K562 (cell line): ENCODE results near the gene MLX. TPM values are rescaled to one million over a fixed set of nuclear protein-coding genes. Genes with fewer than 3 reads are reported as not detected.

Experiments
- ATAC-seq: fragments of 200-7000 bp; cut with Tn5 transposase; 3 replicates; pipeline ENCODE4 v1.9.1; 2020; ENCODE audit warnings: moderate library complexity
- BruUV-seq: library from RNA; stranded (reverse); fragments of 400-500 nt; replicated peaks from 2 replicates; lab custom pipeline; 2021; lab: Mats Ljungman, UMichigan
- CTCF ChIA-PET: fragments of 300-600 bp; formaldehyde crosslinking; extraction: SDS; loops from one replicate; lab custom pipeline; 2021; ENCODE audit warnings: low intra/inter-chr PET ratio; lab: Yijun Ruan, JAX
- POLR2A ChIA-PET: fragments of 300-600, 350-650 bp; sonication (Branson Sonifier 250); formaldehyde crosslinking; extraction: SDS; loops from one replicate; lab custom pipeline; 2021; ENCODE audit warnings: antibody characterized with exemption, inconsistent platforms; lab: Yijun Ruan, JAX
- DNase-seq, 4 experiments: peaks; one replicate each; pipeline versions ENCODE4 v3.0.0 to v3.0.0-alpha.2; 2011 to 2018; ENCODE audit warnings: low spot score in 3 of 4, mixed read lengths in 3 of 4; ENCODE audit errors: extremely low read depth in 1 of 4
- FAIRE-seq: peaks from 2 replicates; lab custom pipeline; 2011; peaks lifted over from hg19 to GRCh38; lab: Jason Lieb, UNC
- H2AFZ ChIP-seq: 2 replicates; pipeline ENCODE4 v1.6.0; 2011; ENCODE audit warnings: low read depth, low read length, control low read depth, inconsistent platforms
- H3K27ac ChIP-seq: fragments of 200-600 bp; 3 replicates; pipeline ENCODE4 v1.8.0; 2011; ENCODE audit warnings: low read depth, mild to moderate bottlenecking, control low read depth, inconsistent platforms, low read length, moderate library complexity, mixed read lengths; ENCODE audit errors: extremely low read depth
- H3K27me3 ChIP-seq, 2 experiments: fragments of 300-600 bp in 1 of 2; 2 replicates in 1 of 2; 3 replicates in 1 of 2; pipeline versions ENCODE4 v1.6.0 to v1.8.0; 2011; ENCODE audit warnings: inconsistent platforms in 2 of 2, low read length in 2 of 2, mild to moderate bottlenecking in 1 of 2, mixed read lengths in 1 of 2, moderate library complexity in 1 of 2; ENCODE audit not compliant: control insufficient read depth in 2 of 2, insufficient read depth in 2 of 2
- H3K36me3 ChIP-seq: fragments of 300-600 bp; 3 replicates; pipeline ENCODE4 v1.8.0; 2011; ENCODE audit warnings: mild to moderate bottlenecking, low read length, inconsistent platforms; ENCODE audit not compliant: control insufficient read depth, insufficient read depth
- H3K4me1 ChIP-seq, 2 experiments: fragments of 200-600 bp in 1 of 2; replicated peaks in 1 of 2; 2 replicates in 1 of 2; 3 replicates in 1 of 2; pipeline versions ENCODE4 v1.5.1 to v1.8.0; 2011; ENCODE audit warnings: inconsistent platforms in 2 of 2, low read length in 2 of 2, mild to moderate bottlenecking in 1 of 2, mixed read lengths in 1 of 2, moderate library complexity in 1 of 2; ENCODE audit not compliant: control insufficient read depth in 2 of 2, insufficient read depth in 2 of 2
- H3K4me2 ChIP-seq: 2 replicates; pipeline ENCODE4 v1.6.1; 2011; ENCODE audit warnings: low read length, control low read depth, inconsistent platforms, mixed read lengths; ENCODE audit not compliant: insufficient read depth
- H3K4me3 ChIP-seq: fragments of 200-600 bp; sonication (generic), shearing (Covaris generic); 2 replicates; pipeline ENCODE4 v1.5.1; 2016; ENCODE audit warnings: control low read depth, inconsistent platforms
- H3K79me2 ChIP-seq: fragments of 200-600 bp; 3 replicates; pipeline ENCODE4 v1.8.0; 2011; ENCODE audit warnings: low read length, inconsistent platforms; ENCODE audit not compliant: control insufficient read depth, insufficient read depth
- H3K9ac ChIP-seq, 2 experiments: 2 replicates each; pipeline versions ENCODE4 v1.6.0 to v1.6.1; 2011; ENCODE audit warnings: low read depth in 2 of 2, low read length in 2 of 2, control low read depth in 1 of 2, inconsistent platforms in 1 of 2, mild to moderate bottlenecking in 1 of 2, mixed read lengths in 1 of 2; ENCODE audit not compliant: insufficient read depth in 1 of 2
- H3K9me1 ChIP-seq: one replicate; pipeline ENCODE4 v1.6.0; 2011; ENCODE audit warnings: inconsistent platforms, mild to moderate bottlenecking, low read length, moderate library complexity; ENCODE audit not compliant: control insufficient read depth, insufficient read depth
- H3K9me3 ChIP-seq: replicated peaks from 2 replicates; pipeline ENCODE4 v1.5.1; 2011; ENCODE audit warnings: low read depth, low read length, inconsistent platforms; ENCODE audit not compliant: control insufficient read depth, insufficient read depth
- H4K20me1 ChIP-seq: replicated peaks from 2 replicates; pipeline ENCODE4 v1.6.1; 2011; ENCODE audit warnings: low read length, inconsistent platforms, mixed read lengths; ENCODE audit not compliant: control insufficient read depth, insufficient read depth
- CBX3 ChIP-seq, 2 experiments: IDR thresholded peaks; 1 replicate in 1 of 2; 2 replicates in 1 of 2; pipeline ENCODE4 v1.6.1; 2012; ENCODE audit warnings: inconsistent platforms in 2 of 2, low read length in 2 of 2, borderline replicate concordance in 1 of 2, control low read depth in 1 of 2
- DEAF1 ChIP-seq: fragments of 450-650 bp; formaldehyde crosslinking; IDR thresholded peaks from 2 replicates; pipeline ENCODE4 v1.4.0; 2020; ENCODE audit warnings: mild to moderate bottlenecking, moderate library complexity
- ESRRA ChIP-seq: fragments of 450-650 bp; IDR thresholded peaks from 2 replicates; pipeline ENCODE4 v1.6.1; 2014; ENCODE audit warnings: low read depth, mild to moderate bottlenecking, moderate library complexity, borderline replicate concordance
- ETS1 ChIP-seq: conservative IDR thresholded peaks from 2 replicates; pipeline ENCODE4 v1.6.1; 2011; ENCODE audit warnings: low read depth, mild to moderate bottlenecking, low read length; ENCODE audit not compliant: control insufficient read depth
- IRF9 ChIP-seq: fragments of 450-650 bp; IDR thresholded peaks from 2 replicates; pipeline ENCODE4 v1.6.1; 2016; ENCODE audit warnings: missing biosample characterization, missing genetic modification characterization
- MAFK ChIP-seq: IDR thresholded peaks from 2 replicates; pipeline ENCODE4 v1.6.1; 2011; ENCODE audit warnings: low read length, improper control_type of control experiment
- SAP30 ChIP-seq: fragments of 200-600 bp; sonication (generic); IDR thresholded peaks from 2 replicates; pipeline ENCODE4 v1.6.1; 2012; ENCODE audit warnings: borderline replicate concordance, low read depth, mild to moderate bottlenecking, moderate library complexity, low read length, control low read depth, inconsistent platforms; ENCODE audit not compliant: insufficient read depth, poor library complexity, severe bottlenecking
- TAL1 ChIP-seq: fragments of 450-650 bp; IDR thresholded peaks from 2 replicates; pipeline ENCODE4 v1.6.1; 2016; ENCODE audit warnings: mild to moderate bottlenecking
- TCFL5 ChIP-seq: fragments of 250-450 bp; sonication (Bioruptor Pico); conservative IDR thresholded peaks from 2 replicates; pipeline ENCODE4 v1.6.1; 2021; ENCODE audit warnings: mild to moderate bottlenecking, moderate library complexity, matching md5 sums
- TEAD4 ChIP-seq, 2 experiments: sonication (generic) in 1 of 2; formaldehyde crosslinking in 1 of 2; IDR thresholded peaks; 2 replicates each; pipeline versions ENCODE4 v1.6.1 to v1.8.0; 2012 to 2022; ENCODE audit warnings: borderline replicate concordance in 1 of 2, inconsistent platforms in 1 of 2, low read length in 1 of 2, mild to moderate bottlenecking in 1 of 2, missing genetic modification reagents in 1 of 2
- TOE1 ChIP-seq, 2 experiments: fragments of 450-650 bp in 1 of 2; sonication (generic) in 1 of 2; formaldehyde crosslinking in 1 of 2; IDR thresholded peaks; 2 replicates each; pipeline versions ENCODE4 v1.7.1 to v1.8.0; 2016 to 2022; ENCODE audit warnings: borderline replicate concordance in 2 of 2, mild to moderate bottlenecking in 2 of 2, antibody characterized with exemption in 1 of 2, inconsistent platforms in 1 of 2, low read depth in 1 of 2, missing genetic modification reagents in 1 of 2, moderate library complexity in 1 of 2
- ZNF212 ChIP-seq: fragments of 450-650 bp; formaldehyde crosslinking; IDR thresholded peaks from 2 replicates; pipeline ENCODE4 v1.4.0; 2020; ENCODE audit warnings: mild to moderate bottlenecking
- ZNF431 ChIP-seq: sonication (generic); formaldehyde crosslinking; IDR thresholded peaks from 2 replicates; pipeline ENCODE4 v1.8.0; 2022; ENCODE audit warnings: mild to moderate bottlenecking, missing genetic modification reagents
- ZNF512 ChIP-seq: IDR thresholded peaks from 2 replicates; pipeline ENCODE4 v1.6.1; 2016; ENCODE audit warnings: missing genetic modification characterization, missing compliant biosample characterization
- ZNF668 ChIP-seq: fragments of 250-450 bp; sonication (Bioruptor Pico); IDR thresholded peaks from 2 replicates; pipeline ENCODE4 v1.8.0; 2022; ENCODE audit warnings: mild to moderate bottlenecking, inconsistent platforms
- WGBS: fragments of 100-300 bp; shearing (Covaris generic); methylation state at CpG from one replicate; pipeline ENCODE4 v1.1.6; 2016; ENCODE audit warnings: low coverage, mixed read lengths; ENCODE audit not compliant: insufficient coverage; ENCODE audit errors: missing lambda C conversion rate; 5-methylcytosine and 5-hydroxymethylcytosine counted together
- in situ Hi-C: fragments of 300-500 bp; cut with MboI; formaldehyde crosslinking; loops from 4 replicates; pipeline ENCODE4 v1.15.0; 2018; ENCODE audit warnings: inconsistent platforms, mixed read lengths
- intact Hi-C: fragments of 100-400 bp; cut with micrococcal nuclease; formaldehyde crosslinking; loops from 2 replicates; pipeline ENCODE4 v1.14.2; 2022
- polyA plus RNA-seq, 8 experiments: library from polyadenylated mRNA; depleted of rRNA in 4 of 8; stranded (reverse) in 5 of 8; unstranded in 3 of 8; fragments of >200 nt; fragmentation: Nextera tagmentation in 2 of 8; fragmentation: Illumina TruSeq in 1 of 8; extraction: Ambion mirVana in 2 of 8; extraction: Trizol in 1 of 8; gene quantifications; 2 replicates each; pipeline versions ENCODE4 v1.2.1 to v1.2.3, GENCODE V29; 2011 to 2014; ENCODE audit warnings: inconsistent platforms in 1 of 8, missing spikeins in 1 of 8
- total RNA-seq, 7 experiments: library from RNA; depleted of rRNA in 6 of 7; stranded (reverse); fragments of >200 nt in 6 of 7; fragmentation: Illumina TruSeq in 2 of 7; extraction: Trizol in 2 of 7; gene quantifications; 2 replicates each; pipeline versions ENCODE4 v1.2.1 to v1.2.3, GENCODE V29; 2011 to 2021; ENCODE audit warnings: low replicate concordance in 1 of 7

Gene MLX
- total and polyA plus RNA-seq, 9 of the 15 experiments (the other 6 are each of a cell fraction or from before 2014, with no cell fraction given) = 42.9 to 100 (median 58.9) TPM

GRCh38 chr17:42517516-42517915, 49.4 kb upstream of the MLX start:
- peak; percentile 80 for FAIRE-seq
- peaks cover 7% of the 10 kb centered on the region for H3K9me1 ChIP-seq
- WGBS = 14% methylated on average over 9 of the region's 9 CpGs
- H3K4me3 ChIP-seq = no peak overlapping the region
- BruUV-seq = no TSS peak
- H3K4me2 ChIP-seq = peak overlapping the region; percentile 35; the same call in 1 of the 2 replicates
- H2AFZ ChIP-seq = no peak overlapping the region
- peak overlapping the region; percentile 86 for H3K27ac ChIP-seq
- no peaks in the 10 kb centered on the region for H3K27me3 ChIP-seq
- H3K9me3 ChIP-seq = no peaks in the 10 kb centered on the region
- in situ Hi-C loops (no loop called here), intact Hi-C loops (loop anchor here (5.0 kb wide), 4 partner anchors 45 to 195 kb away; no protein-coding TSS in a partner anchor)
- ATAC-seq = peak; percentile 80
- H3K79me2 ChIP-seq = peaks cover 11% of the 10 kb centered on the region; the same call in 1 of the 3 replicates
- peaks cover 86% of the 10 kb centered on the region for H3K36me3 ChIP-seq
- ChIA-PET CTCF (interaction anchor here (0.7 to 2.9 kb wide), 7 partner anchors 10 to 552 kb away, joined by 3 to 43 read pairs (median 4); partner anchors contain the start of genes NAGLU and VPS25), POLR2A (interaction anchor here (0.7 to 3.9 kb wide), 8 partner anchors 10 to 197 kb away, joined by 3 to 15 read pairs (median 4); partner anchors contain the start of genes CAVIN1, NAGLU and STAT3)
- H4K20me1 ChIP-seq = no peaks in the 10 kb centered on the region
- peak overlapping the region in 1 of 2 experiments; percentile 62; a peak in 1 of 4 replicates for H3K9ac ChIP-seq
- H3K4me1 ChIP-seq = peaks cover 51 to 63% of the 10 kb centered on the region in 2 experiments
- DNase-seq = peak; percentile 85 to 94 (median 91)
- peak; percentile 56; the same call in 1 of the 2 replicates for TF ChIP-seq TEAD4 (IDR thresholded peaks at IDR 0.05; ENCODE audit: low read length)
- no peak for TF ChIP-seq TEAD4 (CRISPR knock-in tag; IDR thresholded peaks at IDR 0.05; ENCODE audit: borderline replicate concordance)
- no peak for TF ChIP-seq TCFL5
- no peak for TF ChIP-seq ZNF668
- 0 out of 2 replicates have a peak, but pooled peaks have one; percentile 46 for TF ChIP-seq TOE1 (IDR thresholded peaks at IDR 0.05; ENCODE audit: borderline replicate concordance)
- no peak for TF ChIP-seq TOE1 (CRISPR knock-in tag; IDR thresholded peaks at IDR 0.05; ENCODE audit: borderline replicate concordance, low read depth)
- TF ChIP-seq SAP30 = no peak
- 0 out of 2 replicates have a peak, but pooled peaks have one; percentile 33 for TF ChIP-seq ETS1
- no peak for TF ChIP-seq MAFK
- TF ChIP-seq TAL1 = no peak
- TF ChIP-seq IRF9 (tag) = no peak
- peak; percentile 38 for TF ChIP-seq DEAF1 (CRISPR knock-in tag)
- TF ChIP-seq CBX3 (IDR thresholded peaks at IDR 0.05; ENCODE audit: borderline replicate concordance in 1 of 2, low read length in 2 of 2) = peak in 1 of 2 experiments; percentile 51; a peak in 1 of 3 replicates
- no peak; the same call in 1 of the 2 replicates for TF ChIP-seq ESRRA
- TF ChIP-seq ZNF212 = no peak
- no peak for TF ChIP-seq ZNF431 (CRISPR knock-in tag)
- no peak for TF ChIP-seq ZNF512 (tag)
